Liver (tissue), 9 donors: ENCODE measurements around the gene PJA1. TPM values are rescaled to one million over a fixed set of nuclear protein-coding genes. Genes with fewer than 3 reads are reported as not detected.

Experiments used
- DNase-seq: peaks from one replicate; pipeline ENCODE4 v3.0.0-alpha.2; 2017; ENCODE audit warnings: low spot score
- H3K27ac ChIP-seq, 2 donors: one replicate each; pipeline ENCODE4 v1.7.0; 2013; ENCODE audit warnings: inconsistent platforms in 2 of 2, low read length in 2 of 2, control low read depth in 1 of 2, low read depth in 1 of 2, mild to moderate bottlenecking in 1 of 2
- H3K27me3 ChIP-seq, 4 donors: one replicate each; pipeline versions ENCODE4 v1.6.1 to v1.7.0; 2013; ENCODE audit warnings: low read length in 3 of 4, inconsistent platforms in 1 of 4, mild to moderate bottlenecking in 1 of 4, moderate library complexity in 1 of 4; ENCODE audit not compliant: control insufficient read depth in 4 of 4, insufficient read depth in 4 of 4
- H3K36me3 ChIP-seq, 4 donors: one replicate each; pipeline versions ENCODE4 v1.6.1 to v1.7.0; 2013; ENCODE audit warnings: low read length in 3 of 4, mild to moderate bottlenecking in 3 of 4, low read depth in 1 of 4, moderate library complexity in 1 of 4; ENCODE audit not compliant: control insufficient read depth in 4 of 4, insufficient read depth in 3 of 4
- H3K4me1 ChIP-seq, 4 donors: one replicate each; pipeline versions ENCODE4 v1.6.1 to v1.7.0; 2013; ENCODE audit warnings: low read length in 3 of 4, mild to moderate bottlenecking in 3 of 4, moderate library complexity in 1 of 4; ENCODE audit not compliant: control insufficient read depth in 4 of 4, insufficient read depth in 4 of 4
- H3K4me3 ChIP-seq, 3 donors: one replicate each; pipeline versions ENCODE4 v1.6.1 to v1.7.0; 2013; ENCODE audit warnings: low read length in 3 of 3, control low read depth in 1 of 3, low read depth in 1 of 3, mild to moderate bottlenecking in 1 of 3
- H3K9ac ChIP-seq, 2 donors: one replicate each; pipeline ENCODE4 v1.7.0; 2013; ENCODE audit warnings: low read length in 2 of 2, mild to moderate bottlenecking in 2 of 2, moderate library complexity in 2 of 2, control low read depth in 1 of 2, low read depth in 1 of 2
- H3K9me3 ChIP-seq, 4 donors: one replicate each; pipeline versions ENCODE4 v1.6.1 to v1.7.0; 2013; ENCODE audit warnings: low read length in 3 of 4; ENCODE audit not compliant: control insufficient read depth in 4 of 4
- ATF3 ChIP-seq: IDR thresholded peaks from 2 replicates; pipeline ENCODE4 v1.6.1; 2016; ENCODE audit warnings: antibody characterized with exemption
- EGR1 ChIP-seq, 2 donors: IDR thresholded peaks; 2 replicates each; pipeline ENCODE4 v1.6.1; 2016 to 2018; ENCODE audit warnings: antibody characterized with exemption in 2 of 2, low read depth in 2 of 2
- FOXA1 ChIP-seq: IDR thresholded peaks from 2 replicates; pipeline ENCODE4 v1.6.1; 2016; ENCODE audit warnings: antibody characterized with exemption
- FOXA2 ChIP-seq: IDR thresholded peaks from 2 replicates; pipeline ENCODE4 v1.6.1; 2016; ENCODE audit warnings: antibody characterized with exemption
- GABPA ChIP-seq, 2 donors: IDR thresholded peaks in 1 of 2; conservative IDR thresholded peaks in 1 of 2; 2 replicates each; pipeline ENCODE4 v1.6.1; 2016; ENCODE audit warnings: antibody characterized with exemption in 2 of 2, mild to moderate bottlenecking in 1 of 2, moderate library complexity in 1 of 2
- HNF4A ChIP-seq, 2 donors: conservative IDR thresholded peaks; 2 replicates each; pipeline ENCODE4 v1.6.1; 2016; ENCODE audit warnings: antibody characterized with exemption in 2 of 2, mild to moderate bottlenecking in 2 of 2
- HNF4G ChIP-seq: IDR thresholded peaks from 2 replicates; pipeline ENCODE4 v1.6.1; 2016; ENCODE audit warnings: antibody characterized with exemption
- JUND ChIP-seq, 2 donors: IDR thresholded peaks; 2 replicates each; pipeline ENCODE4 v1.6.1; 2016; ENCODE audit warnings: antibody characterized with exemption in 2 of 2
- MAX ChIP-seq: IDR thresholded peaks from 2 replicates; pipeline ENCODE4 v1.6.1; 2016; ENCODE audit warnings: antibody characterized with exemption
- NR2F2 ChIP-seq: IDR thresholded peaks from 2 replicates; pipeline ENCODE4 v1.6.1; 2016; ENCODE audit warnings: antibody characterized with exemption
- RAD21 ChIP-seq, 2 donors: IDR thresholded peaks; 2 replicates each; pipeline ENCODE4 v1.6.1; 2016; ENCODE audit warnings: antibody characterized with exemption in 2 of 2, mild to moderate bottlenecking in 2 of 2
- REST ChIP-seq: IDR thresholded peaks from 2 replicates; pipeline ENCODE4 v1.6.1; 2016; ENCODE audit warnings: antibody characterized with exemption, mild to moderate bottlenecking
- RXRA ChIP-seq, 2 donors: IDR thresholded peaks; 2 replicates each; pipeline ENCODE4 v1.6.1; 2017 to 2018; ENCODE audit warnings: antibody characterized with exemption in 2 of 2, mild to moderate bottlenecking in 1 of 2
- SP1 ChIP-seq: IDR thresholded peaks from 2 replicates; pipeline ENCODE4 v1.6.1; 2018; ENCODE audit warnings: antibody characterized with exemption, mild to moderate bottlenecking
- TAF1 ChIP-seq: conservative IDR thresholded peaks from 2 replicates; pipeline ENCODE4 v1.6.1; 2016; ENCODE audit warnings: antibody characterized with exemption, mild to moderate bottlenecking
- YY1 ChIP-seq: IDR thresholded peaks from 2 replicates; pipeline ENCODE4 v1.6.1; 2016; ENCODE audit warnings: antibody characterized with exemption, mild to moderate bottlenecking
- ZBTB33 ChIP-seq: IDR thresholded peaks from 2 replicates; pipeline ENCODE4 v1.6.1; 2016; ENCODE audit warnings: antibody characterized with exemption
- WGBS: extraction: QIAGEN DNeasy Blood & Tissue Kit; methylation state at CpG from one replicate; pipeline ENCODE4 v1.1.7; 2013; 5-methylcytosine and 5-hydroxymethylcytosine counted together
- polyA plus RNA-seq, 2 donors: library from polyadenylated mRNA; stranded (reverse) in 1 of 2; unstranded in 1 of 2; fragments of 200-250 nt in 1 of 2; fragments of >200 nt in 1 of 2; fragmentation: Nextera tagmentation in 1 of 2; extraction: Ambion mirVana in 1 of 2; gene quantifications; one replicate each; pipeline versions ENCODE4 v1.2.1 to v1.2.3, GENCODE V29; 2013 to 2015
- total RNA-seq, 2 donors: library from RNA; depleted of rRNA; stranded (reverse); fragments of >200 nt; gene quantifications; one replicate each; pipeline ENCODE4 v1.2.3, GENCODE V29; 2014
- TF ChIP-seq, protein P1 (sequence below): fragments of 150-350 bp; IDR thresholded peaks from 2 replicates; pipeline ENCODE4 v1.5.1; 2017; ENCODE audit warnings: improper control_type of control experiment, low read depth, low read length; ENCODE audit not compliant: missing input control
- donor health status: healthy.
- donor health status: healthy.
- donor health status: healthy.
- donor health status: healthy.
- donor health status: healthy.

The PJA1 gene, protein sequence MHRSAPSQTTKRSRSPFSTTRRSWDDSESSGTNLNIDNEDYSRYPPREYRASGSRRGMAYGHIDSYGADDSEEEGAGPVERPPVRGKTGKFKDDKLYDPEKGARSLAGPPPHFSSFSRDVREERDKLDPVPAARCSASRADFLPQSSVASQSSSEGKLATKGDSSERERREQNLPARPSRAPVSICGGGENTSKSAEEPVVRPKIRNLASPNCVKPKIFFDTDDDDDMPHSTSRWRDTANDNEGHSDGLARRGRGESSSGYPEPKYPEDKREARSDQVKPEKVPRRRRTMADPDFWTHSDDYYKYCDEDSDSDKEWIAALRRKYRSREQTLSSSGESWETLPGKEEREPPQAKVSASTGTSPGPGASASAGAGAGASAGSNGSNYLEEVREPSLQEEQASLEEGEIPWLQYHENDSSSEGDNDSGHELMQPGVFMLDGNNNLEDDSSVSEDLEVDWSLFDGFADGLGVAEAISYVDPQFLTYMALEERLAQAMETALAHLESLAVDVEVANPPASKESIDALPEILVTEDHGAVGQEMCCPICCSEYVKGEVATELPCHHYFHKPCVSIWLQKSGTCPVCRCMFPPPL
- total RNA-seq, result 1 to 10 TPM; 4.6 to 4.9 TPM
- polyA plus RNA-seq, result 1 to 10 TPM; 5.2 to 6.0 TPM

DNA sequence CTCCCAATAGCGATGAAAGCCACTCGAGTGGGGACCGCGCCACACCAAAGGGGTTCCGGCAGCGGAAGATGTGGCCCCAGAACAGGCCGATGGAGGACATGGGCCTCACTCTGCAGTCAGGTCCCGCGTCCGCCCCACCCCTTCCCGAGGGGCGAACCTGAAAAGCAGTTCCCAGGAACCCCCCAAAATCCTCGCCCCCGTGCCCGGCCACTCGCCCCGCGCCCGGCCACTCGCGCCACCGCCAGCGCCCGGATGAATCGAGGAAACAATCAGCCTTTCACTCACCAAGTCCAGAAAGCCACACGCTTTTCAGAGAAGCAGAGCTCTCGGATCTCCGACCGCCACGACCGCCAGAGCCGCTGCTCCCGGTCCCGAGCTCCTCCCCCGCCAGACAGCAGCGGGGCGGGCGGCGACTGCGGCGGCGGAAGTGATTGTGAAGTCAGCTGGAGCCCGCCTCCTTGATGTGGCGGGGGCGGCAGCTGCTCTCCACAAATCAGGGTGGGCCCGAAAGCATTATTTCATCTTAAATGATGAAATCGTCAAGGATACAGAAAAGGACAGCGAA, at the start of gene PJA1:
PJA1 (minus strand) TSS at position 367 of the 565 bp plus-strand sequence. CDS start 2,380 bp downstream, outside the sequence.
- TF ChIP-seq JUND (IDR thresholded peaks at IDR 0.05) (no peak), HNF4G (no peak), ATF3 (no peak), RXRA (IDR thresholded peaks at IDR 0.05) (no peak), ZBTB33 (no peak), GABPA (IDR thresholded peaks at IDR 0.05 in 1 of 2, conservative IDR thresholded peaks at IDR 0.05 in 1 of 2) (peak in 1 of 2 donors; percentile 39), YY1 (no peak), SP1 (no peak), RAD21 (IDR thresholded peaks at IDR 0.05) (peak in 1 of 2 donors; percentile 31), FOXA1 (no peak), NR2F2 (no peak), TAF1 (no peak), FOXA2 (no peak), REST (no peak), HNF4A (conservative IDR thresholded peaks at IDR 0.05) (no peak), EGR1 (IDR thresholded peaks at IDR 0.05; ENCODE audit: low read depth in 2 of 2) (peak; percentile 25 to 74), MAX (no peak)
- TF ChIP-seq, protein P1, sequence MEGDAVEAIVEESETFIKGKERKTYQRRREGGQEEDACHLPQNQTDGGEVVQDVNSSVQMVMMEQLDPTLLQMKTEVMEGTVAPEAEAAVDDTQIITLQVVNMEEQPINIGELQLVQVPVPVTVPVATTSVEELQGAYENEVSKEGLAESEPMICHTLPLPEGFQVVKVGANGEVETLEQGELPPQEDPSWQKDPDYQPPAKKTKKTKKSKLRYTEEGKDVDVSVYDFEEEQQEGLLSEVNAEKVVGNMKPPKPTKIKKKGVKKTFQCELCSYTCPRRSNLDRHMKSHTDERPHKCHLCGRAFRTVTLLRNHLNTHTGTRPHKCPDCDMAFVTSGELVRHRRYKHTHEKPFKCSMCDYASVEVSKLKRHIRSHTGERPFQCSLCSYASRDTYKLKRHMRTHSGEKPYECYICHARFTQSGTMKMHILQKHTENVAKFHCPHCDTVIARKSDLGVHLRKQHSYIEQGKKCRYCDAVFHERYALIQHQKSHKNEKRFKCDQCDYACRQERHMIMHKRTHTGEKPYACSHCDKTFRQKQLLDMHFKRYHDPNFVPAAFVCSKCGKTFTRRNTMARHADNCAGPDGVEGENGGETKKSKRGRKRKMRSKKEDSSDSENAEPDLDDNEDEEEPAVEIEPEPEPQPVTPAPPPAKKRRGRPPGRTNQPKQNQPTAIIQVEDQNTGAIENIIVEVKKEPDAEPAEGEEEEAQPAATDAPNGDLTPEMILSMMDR, result no peak
- peak; percentile 51 for DNase-seq
- Histone ChIP-seq H3K4me1 (peaks cover 0 to 3% (median 1%) of the 10 kb centered on the region in 4 donors), H3K36me3 (peaks cover 0 to 4% (median 0%) of the 10 kb centered on the region in 4 donors), H3K9ac (peak within 1 kb of the TSS; percentile 53 to 59), H3K9me3 (peaks cover 0 to 3% (median under 1%) of the 10 kb centered on the region in 4 donors), H3K27me3 (no peaks in the 10 kb centered on the region), H3K27ac (peak within 1 kb of the TSS; percentile 59 to 81), H3K4me3 (peak within 1 kb of the TSS; percentile 20 to 85 (median 76))
- WGBS, result under 1% methylated on average over 48 of the region's 48 CpGs
